Endothelial cell of umbilical vein (primary cell): ENCODE results near the gene PLPP3. TPM values are rescaled to one million over a fixed set of nuclear protein-coding genes. Genes with fewer than 3 reads are reported as not detected.

Experiments
- BruUV-seq: library from RNA; stranded (reverse); fragments of 400-500 nt; replicated peaks from 2 replicates; lab custom pipeline; 2021; lab: Mats Ljungman, UMichigan
- CTCF ChIA-PET: fragments of 300-600, 350-600 bp; sonication (Branson Sonifier 250); formaldehyde crosslinking; loops from one replicate; lab custom pipeline; 2021; ENCODE audit warnings: antibody characterized with exemption, inconsistent platforms; lab: Charles Lee
- POLR2A ChIA-PET: fragments of 300-600, 350-600 bp; sonication (Branson Sonifier 250); formaldehyde crosslinking; loops from one replicate; lab custom pipeline; 2021; ENCODE audit warnings: antibody characterized with exemption, inconsistent platforms; lab: Charles Lee
- DNase-seq: peaks from one replicate; pipeline ENCODE4 v3.0.0-alpha.2; 2011; ENCODE audit warnings: low read depth, low spot score
- FAIRE-seq: peaks from 2 replicates; lab custom pipeline; 2011; peaks lifted over from hg19 to GRCh38; lab: Jason Lieb, UNC
- H2AFZ ChIP-seq: 2 replicates; pipeline ENCODE4 v1.6.0; 2012; ENCODE audit warnings: low read depth, low read length, control low read depth, inconsistent platforms
- H3K27ac ChIP-seq: 2 replicates; pipeline ENCODE4 v1.5.1; 2011; ENCODE audit warnings: low read depth, mild to moderate bottlenecking, control low read depth, low read length, moderate library complexity; ENCODE audit not compliant: insufficient read depth
- H3K27me3 ChIP-seq, 2 experiments: 2 replicates each; pipeline versions ENCODE4 v1.6.0 to v1.6.1; 2011; ENCODE audit warnings: low read length in 2 of 2, mixed read lengths in 1 of 2; ENCODE audit not compliant: control insufficient read depth in 2 of 2, insufficient read depth in 2 of 2
- H3K36me3 ChIP-seq, 2 experiments: 2 replicates in 1 of 2; 3 replicates in 1 of 2; pipeline ENCODE4 v1.5.1; 2011; ENCODE audit warnings: low read length in 2 of 2, mild to moderate bottlenecking in 1 of 2, moderate library complexity in 1 of 2; ENCODE audit not compliant: control insufficient read depth in 2 of 2, insufficient read depth in 2 of 2; ENCODE audit errors: extremely low read depth in 1 of 2
- H3K4me1 ChIP-seq: 3 replicates; pipeline ENCODE4 v1.5.1; 2011; ENCODE audit warnings: mild to moderate bottlenecking, low read length; ENCODE audit not compliant: control insufficient read depth, insufficient read depth; ENCODE audit errors: extremely low read depth
- H3K4me2 ChIP-seq: 2 replicates; pipeline ENCODE4 v1.6.1; 2011; ENCODE audit warnings: low read length, control low read depth, mixed read lengths; ENCODE audit not compliant: insufficient read depth
- H3K4me3 ChIP-seq, 3 experiments: fragments of 200-600 bp in 1 of 3; sonication (generic), shearing (Covaris generic) in 1 of 3; replicated peaks in 1 of 3; 2 replicates each; pipeline ENCODE4 v1.5.1; 2011 to 2016; ENCODE audit warnings: control low read depth in 3 of 3, low read length in 3 of 3, mild to moderate bottlenecking in 2 of 3, inconsistent platforms in 1 of 3, low read depth in 1 of 3, moderate library complexity in 1 of 3; ENCODE audit not compliant: insufficient read depth in 1 of 3
- H3K79me2 ChIP-seq: 2 replicates; pipeline ENCODE4 v1.6.0; 2012; ENCODE audit warnings: low read length, inconsistent platforms; ENCODE audit not compliant: control insufficient read depth, insufficient read depth
- H3K9ac ChIP-seq: replicated peaks from 2 replicates; pipeline ENCODE3; 2011; ENCODE audit warnings: low read length, control low read depth; ENCODE audit not compliant: insufficient read depth; ENCODE audit errors: extremely low read depth
- H3K9me1 ChIP-seq: replicated peaks from 3 replicates; pipeline ENCODE4 v1.6.0; 2011; ENCODE audit warnings: mild to moderate bottlenecking, low read length; ENCODE audit not compliant: control insufficient read depth, insufficient read depth; ENCODE audit errors: extremely low read depth
- H3K9me3 ChIP-seq: replicated peaks from 2 replicates; pipeline ENCODE4 v1.5.1; 2012; ENCODE audit warnings: low read length, inconsistent platforms; ENCODE audit not compliant: control insufficient read depth, insufficient read depth
- H4K20me1 ChIP-seq: replicated peaks from 2 replicates; pipeline ENCODE3; 2011; ENCODE audit warnings: mild to moderate bottlenecking, low read length; ENCODE audit not compliant: control insufficient read depth, insufficient read depth; ENCODE audit errors: extremely low read depth
- EZH2 ChIP-seq: IDR thresholded peaks from 2 replicates; pipeline ENCODE4 v1.6.1; 2012; ENCODE audit warnings: borderline replicate concordance, low read depth, mild to moderate bottlenecking, moderate library complexity, low read length, inconsistent platforms; ENCODE audit not compliant: severe bottlenecking
- FOS ChIP-seq: IDR thresholded peaks from 2 replicates; pipeline ENCODE4 v1.6.1; 2011; ENCODE audit warnings: mild to moderate bottlenecking, low read length, moderate library complexity, borderline replicate concordance; ENCODE audit not compliant: insufficient read depth
- GATA2 ChIP-seq: IDR thresholded peaks from 2 replicates; pipeline ENCODE4 v1.7.0; 2011; ENCODE audit warnings: low read depth, mild to moderate bottlenecking, moderate library complexity, mixed read lengths, low read length; ENCODE audit not compliant: insufficient read length, insufficient read depth
- JUN ChIP-seq: IDR thresholded peaks from 2 replicates; pipeline ENCODE4 v1.6.1; 2011; ENCODE audit warnings: borderline replicate concordance, low read depth; ENCODE audit not compliant: insufficient read length, insufficient read depth
- MYC ChIP-seq: IDR thresholded peaks from one replicate; pipeline ENCODE4 v1.6.1; 2011; ENCODE audit warnings: mild to moderate bottlenecking, low read depth, low read length
- POLR2A ChIP-seq: IDR thresholded peaks from 2 replicates; pipeline ENCODE4 v1.6.1; 2012; ENCODE audit warnings: low read depth, mild to moderate bottlenecking, control low read depth, low read length
- POLR2AphosphoS5 ChIP-seq: IDR thresholded peaks from 2 replicates; pipeline ENCODE4 v1.6.1; 2012; ENCODE audit warnings: low read depth, mild to moderate bottlenecking, control low read depth, low read length, moderate library complexity; ENCODE audit not compliant: insufficient read depth
- dilution Hi-C: fragments of 300-500 bp; cut with MboI; formaldehyde crosslinking; loops from one replicate; pipeline ENCODE4 v1.15.0; 2019; ENCODE audit warnings: low sequenced_read_pairs; ENCODE audit not compliant: extremely low pct_ligation_motif_present
- intact Hi-C: fragments of 100-400 bp; cut with micrococcal nuclease; formaldehyde crosslinking; loops from one replicate; pipeline ENCODE4 v1.10.0; 2022
- polyA plus RNA-seq, 4 experiments: library from polyadenylated mRNA; depleted of rRNA in 3 of 4; stranded (reverse) in 3 of 4; unstranded in 1 of 4; fragments of >200 nt; gene quantifications; 2 replicates each; pipeline versions ENCODE4 v1.2.1 to v1.2.3, GENCODE V29; 2011 to 2012; ENCODE audit warnings: missing spikeins in 1 of 4
- total RNA-seq: library from RNA; stranded (reverse); gene quantifications from 2 replicates; pipeline ENCODE4 v1.2.3, GENCODE V29; 2021
- TF ChIP-seq, protein P1 (sequence below), 2 donors: IDR thresholded peaks; 1 replicate in 1 of 2; 2 replicates in 1 of 2; pipeline ENCODE4 v1.5.1; 2011; ENCODE audit warnings: low read length in 2 of 2, mild to moderate bottlenecking in 2 of 2, moderate library complexity in 2 of 2, control low read depth in 1 of 2, inconsistent platforms in 1 of 2, low read depth in 1 of 2; ENCODE audit not compliant: insufficient read depth in 1 of 2; ENCODE audit errors: extremely low read depth in 1 of 2
- TF ChIP-seq, protein P2 (sequence below): IDR thresholded peaks from 2 replicates; pipeline ENCODE4 v1.6.1; 2011; ENCODE audit not compliant: insufficient read depth, insufficient read length

Gene PLPP3
- total and polyA plus RNA-seq, 2 donors (not counting 3 experiments of a cell fraction or from before 2014, with no cell fraction given): 11.3 to 14.1 TPM

DNA sequence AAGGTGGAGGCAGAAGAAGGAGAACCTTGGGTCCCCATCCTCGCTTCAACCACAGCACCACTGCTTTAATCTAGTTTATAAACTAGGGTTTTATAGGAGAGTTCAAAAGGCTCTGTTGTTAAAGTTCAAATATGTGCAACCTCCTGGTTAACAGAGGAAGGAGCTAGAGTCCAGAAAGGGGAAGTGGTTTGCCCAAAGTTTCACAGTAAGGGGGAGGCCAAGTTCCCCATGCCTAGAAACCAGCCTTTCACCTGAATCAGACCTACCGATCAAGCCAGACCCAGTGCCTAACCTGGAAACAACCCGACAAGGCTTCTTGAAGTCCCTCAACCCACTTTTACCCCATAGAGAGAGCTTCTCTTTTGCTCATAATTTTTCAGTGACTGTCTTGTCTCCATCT lies 106.5 kb downstream of the PLPP3 start:
- intact Hi-C loops: no loop called here
- H2AFZ ChIP-seq: no peak overlapping the region
- H3K9ac ChIP-seq: no peak overlapping the region
- no peaks in the 10 kb centered on the region for H3K79me2 ChIP-seq
- ChIA-PET CTCF (interaction anchor here (1.8 kb wide), 1 partner anchor 9 kb away, joined by 4 read pairs; no protein-coding TSS in a partner anchor), POLR2A (no interaction called here)
- H3K27ac ChIP-seq: no peak overlapping the region
- H3K9me3 ChIP-seq: no peaks in the 10 kb centered on the region
- no TSS peak for BruUV-seq
- no peak for FAIRE-seq
- H3K27me3 ChIP-seq: no peaks in the 10 kb centered on the region
- H3K36me3 ChIP-seq: no peaks in the 10 kb centered on the region
- H3K4me3 ChIP-seq: no peak overlapping the region
- peaks cover 12% of the 10 kb centered on the region for H3K4me1 ChIP-seq
- dilution Hi-C loops: no loop called here
- H3K9me1 ChIP-seq: no peaks in the 10 kb centered on the region
- DNase-seq: no peak
- H4K20me1 ChIP-seq: no peaks in the 10 kb centered on the region
- H3K4me2 ChIP-seq: no peak overlapping the region
- TF ChIP-seq POLR2A: no peak
- no peak for TF ChIP-seq EZH2
- no peak for TF ChIP-seq JUN
- no peak for TF ChIP-seq GATA2
- TF ChIP-seq MYC: no peak
- no peak for TF ChIP-seq FOS
- no peak for TF ChIP-seq POLR2AphosphoS5
- TF ChIP-seq, protein P1, sequence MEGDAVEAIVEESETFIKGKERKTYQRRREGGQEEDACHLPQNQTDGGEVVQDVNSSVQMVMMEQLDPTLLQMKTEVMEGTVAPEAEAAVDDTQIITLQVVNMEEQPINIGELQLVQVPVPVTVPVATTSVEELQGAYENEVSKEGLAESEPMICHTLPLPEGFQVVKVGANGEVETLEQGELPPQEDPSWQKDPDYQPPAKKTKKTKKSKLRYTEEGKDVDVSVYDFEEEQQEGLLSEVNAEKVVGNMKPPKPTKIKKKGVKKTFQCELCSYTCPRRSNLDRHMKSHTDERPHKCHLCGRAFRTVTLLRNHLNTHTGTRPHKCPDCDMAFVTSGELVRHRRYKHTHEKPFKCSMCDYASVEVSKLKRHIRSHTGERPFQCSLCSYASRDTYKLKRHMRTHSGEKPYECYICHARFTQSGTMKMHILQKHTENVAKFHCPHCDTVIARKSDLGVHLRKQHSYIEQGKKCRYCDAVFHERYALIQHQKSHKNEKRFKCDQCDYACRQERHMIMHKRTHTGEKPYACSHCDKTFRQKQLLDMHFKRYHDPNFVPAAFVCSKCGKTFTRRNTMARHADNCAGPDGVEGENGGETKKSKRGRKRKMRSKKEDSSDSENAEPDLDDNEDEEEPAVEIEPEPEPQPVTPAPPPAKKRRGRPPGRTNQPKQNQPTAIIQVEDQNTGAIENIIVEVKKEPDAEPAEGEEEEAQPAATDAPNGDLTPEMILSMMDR (IDR thresholded peaks at IDR 0.05; ENCODE audit: extremely low read depth in 1 of 2, insufficient read depth in 1 of 2, low read depth in 1 of 2, low read length in 2 of 2): no peak
- TF ChIP-seq, protein P2, sequence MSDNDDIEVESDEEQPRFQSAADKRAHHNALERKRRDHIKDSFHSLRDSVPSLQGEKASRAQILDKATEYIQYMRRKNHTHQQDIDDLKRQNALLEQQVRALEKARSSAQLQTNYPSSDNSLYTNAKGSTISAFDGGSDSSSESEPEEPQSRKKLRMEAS: no peak
